ENCODE results near the gene GLRX5. TPM values are rescaled to one million over a fixed set of nuclear protein-coding genes. Genes with fewer than 3 reads are reported as not detected.

The GLRX5 gene
- total RNA-seq, result 28.4 and 28.5 TPM in 2 replicates
- 47.6 and 53.5 TPM in 2 replicates for polyA plus RNA-seq
- polyA plus RNA-seq (2012), result 38.1 and 43.4 TPM in 2 replicates
- polyA minus RNA-seq (ENCODE audit: low replicate concordance), result 3.4 and 8.7 TPM in 2 replicates

DNA sequence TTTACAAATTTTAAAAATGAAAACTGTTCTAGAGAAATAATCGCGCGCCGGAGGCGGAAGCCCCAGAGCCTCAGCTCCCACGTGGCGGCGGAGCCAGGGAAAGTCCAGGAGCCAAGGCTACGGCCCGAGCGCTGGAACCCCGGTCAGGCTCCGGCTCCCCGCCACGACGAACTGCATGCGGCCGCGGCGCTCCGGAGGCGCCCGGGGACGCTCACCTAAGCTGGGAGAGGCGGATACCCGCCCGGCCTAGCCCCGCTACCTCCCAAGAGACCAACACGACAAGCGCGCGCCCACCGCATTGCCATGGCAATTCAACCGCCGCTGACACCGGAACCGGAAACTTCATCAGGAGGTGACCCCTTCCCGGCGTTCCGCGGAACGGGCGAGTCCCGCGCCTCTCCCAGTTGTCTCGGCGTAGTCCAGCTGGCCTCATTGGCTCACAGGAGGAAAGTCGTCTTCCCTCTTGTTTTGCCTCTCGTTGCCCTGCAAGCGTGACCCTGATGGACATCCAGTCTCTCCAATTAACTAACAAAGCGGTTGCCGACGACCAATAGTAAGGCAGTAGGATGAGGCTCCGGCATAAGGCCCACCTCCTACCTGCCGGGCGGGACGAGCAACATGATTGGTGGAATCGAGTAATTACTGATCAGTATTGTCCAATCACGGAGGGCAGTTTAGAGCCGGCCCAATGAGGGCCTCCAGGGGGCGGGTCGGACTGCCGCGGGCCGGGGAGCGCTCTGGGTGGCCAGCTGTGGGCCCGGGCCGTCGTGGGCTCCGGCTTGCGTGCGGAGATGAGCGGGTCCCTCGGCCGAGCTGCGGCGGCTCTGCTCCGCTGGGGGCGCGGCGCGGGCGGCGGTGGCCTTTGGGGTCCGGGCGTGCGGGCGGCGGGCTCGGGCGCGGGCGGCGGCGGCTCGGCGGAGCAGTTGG is at the start of gene GLRX5:
GLRX5 (plus strand) TSS at position 752 of the 927 bp plus-strand sequence; CDS start at position 792, 40 bp downstream.
- Histone ChIP-seq H4K20me1 (ENCODE audit: control insufficient read depth, extremely low read depth, insufficient read depth, low read length) (no peaks in the 10 kb centered on the region), H3K4me2 (ENCODE audit: extremely low read depth, insufficient read depth, low read length) (peak within 1 kb of the TSS; percentile 99), H3K9ac (ENCODE audit: insufficient read depth, low read length) (peak within 1 kb of the TSS; percentile 89), H3K79me2 (ENCODE audit: control insufficient read depth, insufficient read depth, low read length) (peaks cover 85% of the 10 kb centered on the region), H3K4me1 (ENCODE audit: control insufficient read depth, extremely low read depth, insufficient read depth, low read length) (peaks cover 14% of the 10 kb centered on the region), H3K36me3 (ENCODE audit: control insufficient read depth, insufficient read depth, low read length) (no peaks in the 10 kb centered on the region), H3K27ac (ENCODE audit: insufficient read depth, low read length) (peak within 1 kb of the TSS; percentile 81), H3K9me3 (ENCODE audit: control insufficient read depth, insufficient read depth, low read depth, low read length) (no peaks in the 10 kb centered on the region), H3K27me3 (ENCODE audit: control insufficient read depth, insufficient read depth, low read length) (no peaks in the 10 kb centered on the region), H3K4me3 (replicated peaks in 1 of 4; ENCODE audit: control extremely low read depth in 1 of 4, insufficient read depth in 1 of 4, low read depth in 3 of 4, low read length in 4 of 4) (peak within 1 kb of the TSS; percentile 67 to 95 (median 78)), H2AFZ (ENCODE audit: low read length) (peak within 1 kb of the TSS; percentile 23)
- DNase-seq (ENCODE audit: low read depth in 2 of 2), result peak; percentile 100
- TF ChIP-seq EZH2 (IDR thresholded peaks at IDR 0.05; ENCODE audit: low read length, missing control alignments), result no peak
- TF ChIP-seq, protein P1, sequence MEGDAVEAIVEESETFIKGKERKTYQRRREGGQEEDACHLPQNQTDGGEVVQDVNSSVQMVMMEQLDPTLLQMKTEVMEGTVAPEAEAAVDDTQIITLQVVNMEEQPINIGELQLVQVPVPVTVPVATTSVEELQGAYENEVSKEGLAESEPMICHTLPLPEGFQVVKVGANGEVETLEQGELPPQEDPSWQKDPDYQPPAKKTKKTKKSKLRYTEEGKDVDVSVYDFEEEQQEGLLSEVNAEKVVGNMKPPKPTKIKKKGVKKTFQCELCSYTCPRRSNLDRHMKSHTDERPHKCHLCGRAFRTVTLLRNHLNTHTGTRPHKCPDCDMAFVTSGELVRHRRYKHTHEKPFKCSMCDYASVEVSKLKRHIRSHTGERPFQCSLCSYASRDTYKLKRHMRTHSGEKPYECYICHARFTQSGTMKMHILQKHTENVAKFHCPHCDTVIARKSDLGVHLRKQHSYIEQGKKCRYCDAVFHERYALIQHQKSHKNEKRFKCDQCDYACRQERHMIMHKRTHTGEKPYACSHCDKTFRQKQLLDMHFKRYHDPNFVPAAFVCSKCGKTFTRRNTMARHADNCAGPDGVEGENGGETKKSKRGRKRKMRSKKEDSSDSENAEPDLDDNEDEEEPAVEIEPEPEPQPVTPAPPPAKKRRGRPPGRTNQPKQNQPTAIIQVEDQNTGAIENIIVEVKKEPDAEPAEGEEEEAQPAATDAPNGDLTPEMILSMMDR (conservative IDR thresholded peaks at IDR 0.05 in 1 of 2, IDR thresholded peaks at IDR 0.05 in 1 of 2; ENCODE audit: low read depth in 1 of 2, low read length in 2 of 2), result no peak

DNA sequence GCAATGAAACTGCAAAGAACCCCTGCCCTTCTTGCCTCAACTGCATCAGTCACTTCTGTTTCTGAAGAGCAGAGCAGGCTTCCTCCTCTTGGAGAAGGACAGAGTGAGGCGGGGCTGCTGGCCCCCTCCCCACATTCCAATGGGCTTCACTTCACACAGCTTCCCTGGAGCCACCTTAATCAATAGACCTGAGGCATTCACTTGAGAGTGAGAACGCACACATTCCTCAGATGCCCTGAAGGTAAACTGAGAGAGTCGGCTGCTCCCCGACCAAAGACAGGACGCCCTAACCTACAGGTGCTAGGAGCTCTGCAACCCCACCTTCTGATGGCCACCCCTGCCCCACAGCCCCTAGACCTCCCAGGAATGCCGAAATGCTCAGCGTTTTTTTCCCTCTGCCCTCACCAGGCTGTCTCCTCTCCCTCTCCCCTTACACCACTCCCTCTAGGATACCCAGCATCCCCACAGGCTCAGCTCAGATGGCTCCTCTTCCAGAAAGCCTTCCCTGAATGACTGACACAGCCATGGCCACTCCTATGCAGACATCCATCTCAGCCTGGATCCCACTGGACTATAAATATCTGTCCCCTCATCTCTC is 49.5 kb upstream of the GLRX5 start:
- Histone ChIP-seq H3K27ac (ENCODE audit: insufficient read depth, low read length) (no peak overlapping the region), H3K79me2 (ENCODE audit: control insufficient read depth, insufficient read depth, low read length) (peaks cover 20% of the 10 kb centered on the region), H3K36me3 (ENCODE audit: control insufficient read depth, insufficient read depth, low read length) (no peaks in the 10 kb centered on the region), H3K4me3 (replicated peaks in 1 of 4; ENCODE audit: control extremely low read depth in 1 of 4, insufficient read depth in 1 of 4, low read depth in 3 of 4, low read length in 4 of 4) (no peak overlapping the region), H3K9ac (ENCODE audit: insufficient read depth, low read length) (no peak overlapping the region), H4K20me1 (ENCODE audit: control insufficient read depth, extremely low read depth, insufficient read depth, low read length) (no peaks in the 10 kb centered on the region), H3K9me3 (ENCODE audit: control insufficient read depth, insufficient read depth, low read depth, low read length) (no peaks in the 10 kb centered on the region), H3K4me1 (ENCODE audit: control insufficient read depth, extremely low read depth, insufficient read depth, low read length) (peaks cover 28% of the 10 kb centered on the region), H2AFZ (ENCODE audit: low read length) (no peak overlapping the region), H3K4me2 (ENCODE audit: extremely low read depth, insufficient read depth, low read length) (no peak overlapping the region), H3K27me3 (ENCODE audit: control insufficient read depth, insufficient read depth, low read length) (no peaks in the 10 kb centered on the region)
- TF ChIP-seq EZH2 (IDR thresholded peaks at IDR 0.05; ENCODE audit: low read length, missing control alignments), result no peak
- TF ChIP-seq, protein P1 (conservative IDR thresholded peaks at IDR 0.05 in 1 of 2, IDR thresholded peaks at IDR 0.05 in 1 of 2; ENCODE audit: low read depth in 1 of 2, low read length in 2 of 2), result no peak
- no peak for DNase-seq (ENCODE audit: low read depth in 2 of 2)

Measured in fibroblast of lung (primary cell).